HEK293 (cell line): ENCODE results near the gene ZNF460.

Experiments
- CTCF ChIP-seq: fragments of 450-650 bp; formaldehyde crosslinking; IDR thresholded peaks from 2 replicates; pipeline ENCODE4 v1.5.1; 2016; ENCODE audit warnings: missing biosample characterization, missing genetic modification characterization
- ZBTB10 ChIP-seq: fragments of 450-650 bp; formaldehyde crosslinking; IDR thresholded peaks from 2 replicates; pipeline ENCODE4 v1.5.1; 2016; ENCODE audit warnings: missing biosample characterization, missing genetic modification characterization
- ZNF324 ChIP-seq: fragments of 450-650 bp; formaldehyde crosslinking; IDR thresholded peaks from 2 replicates; pipeline ENCODE4 v1.5.1; 2016; ENCODE audit warnings: missing biosample characterization, missing genetic modification characterization
- ZNF76 ChIP-seq: fragments of 450-650 bp; formaldehyde crosslinking; IDR thresholded peaks from 2 replicates; pipeline ENCODE4; 2016; ENCODE audit warnings: low read depth, missing biosample characterization, missing genetic modification characterization, borderline replicate concordance
- TF ChIP-seq, protein P1 (sequence below): fragments of 450-650 bp; formaldehyde crosslinking; IDR thresholded peaks from 2 replicates; pipeline ENCODE4 v1.5.1; 2016; ENCODE audit warnings: missing biosample characterization, missing genetic modification characterization

GRCh38 chr19:57280165-57280961 is at the start of gene ZNF460:
- no peak for TF ChIP-seq ZNF324
- TF ChIP-seq CTCF: no peak
- TF ChIP-seq ZNF76: peak; percentile 86
- TF ChIP-seq, protein P1, sequence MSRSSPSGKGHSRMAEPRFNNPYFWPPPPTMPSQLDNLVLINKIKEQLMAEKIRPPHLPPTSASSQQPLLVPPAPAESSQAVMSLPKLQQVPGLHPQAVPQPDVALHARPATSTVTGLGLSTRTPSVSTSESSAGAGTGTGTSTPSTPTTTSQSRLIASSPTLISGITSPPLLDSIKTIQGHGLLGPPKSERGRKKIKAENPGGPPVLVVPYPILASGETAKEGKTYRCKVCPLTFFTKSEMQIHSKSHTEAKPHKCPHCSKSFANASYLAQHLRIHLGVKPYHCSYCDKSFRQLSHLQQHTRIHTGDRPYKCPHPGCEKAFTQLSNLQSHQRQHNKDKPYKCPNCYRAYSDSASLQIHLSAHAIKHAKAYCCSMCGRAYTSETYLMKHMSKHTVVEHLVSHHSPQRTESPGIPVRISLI: peak; percentile 91
- no peak for TF ChIP-seq ZBTB10 (tag by site-specific recombination)
